OCI-LY7 (cell line): ENCODE measurements around the gene SCN4B. TPM values are rescaled to one million over a fixed set of nuclear protein-coding genes. Genes with fewer than 3 reads are reported as not detected.

Experiments
- BruUV-seq: library from RNA; stranded (reverse); fragments of 400-500 nt; replicated peaks from 2 replicates; lab custom pipeline; 2021; lab: Mats Ljungman, UMichigan
- CTCF ChIA-PET: fragments of 300-600 bp; sonication (Branson Sonifier 250); formaldehyde crosslinking; loops from one replicate; lab custom pipeline; 2022; ENCODE audit warnings: antibody characterized with exemption; ENCODE audit not compliant: unreplicated experiment; lab: Charles Lee
- POLR2A ChIA-PET: fragments of 300-600 bp; sonication (Branson Sonifier 250); formaldehyde crosslinking; loops from one replicate; lab custom pipeline; 2022; ENCODE audit warnings: antibody characterized with exemption; lab: Charles Lee
- DNase-seq: peaks from one replicate; pipeline ENCODE4 v3.0.0-alpha.2; 2015; ENCODE audit warnings: low spot score
- H2AFZ ChIP-seq: fragments of 200-600 bp; sonication (generic), shearing (Covaris generic); 2 replicates; pipeline ENCODE4 v1.6.1; 2014; ENCODE audit warnings: mild to moderate bottlenecking, antibody characterized with exemption, low read length, moderate library complexity
- H3K27ac ChIP-seq: fragments of 200-600 bp; sonication (generic); 2 replicates; pipeline ENCODE4 v1.5.1; 2014; ENCODE audit warnings: mixed run types, low read depth, mild to moderate bottlenecking, moderate library complexity, low read length, inconsistent platforms; ENCODE audit not compliant: poor library complexity, severe bottlenecking
- H3K36me3 ChIP-seq: fragments of 200-600 bp; sonication (generic); 2 replicates; pipeline ENCODE4 v1.6.1; 2014; ENCODE audit warnings: mild to moderate bottlenecking, antibody characterized with exemption, low read length, moderate library complexity, mixed read lengths; ENCODE audit not compliant: insufficient read depth
- H3K4me1 ChIP-seq: fragments of 200-600 bp; sonication (generic); 2 replicates; pipeline ENCODE4 v1.5.1; 2014; ENCODE audit warnings: mild to moderate bottlenecking, low read length; ENCODE audit not compliant: insufficient read depth, poor library complexity, severe bottlenecking
- H3K4me2 ChIP-seq: fragments of 200-600 bp; sonication (generic); 2 replicates; pipeline ENCODE4 v1.6.1; 2014; ENCODE audit warnings: mild to moderate bottlenecking, low read length
- H3K4me3 ChIP-seq: fragments of 200-600 bp; sonication (generic); 2 replicates; pipeline ENCODE4 v1.5.1; 2014; ENCODE audit warnings: mild to moderate bottlenecking, low read depth, low read length; ENCODE audit not compliant: poor library complexity, severe bottlenecking
- H3K79me2 ChIP-seq: fragments of 200-600 bp; sonication (generic); 2 replicates; pipeline ENCODE4 v1.6.1; 2016; ENCODE audit warnings: low read depth, mild to moderate bottlenecking, low read length, moderate library complexity, mixed read lengths; ENCODE audit not compliant: insufficient read depth
- H3K9me2 ChIP-seq: fragments of 200-600 bp; sonication (generic); 2 replicates; pipeline ENCODE4 v1.6.1; 2016; ENCODE audit warnings: mild to moderate bottlenecking, low read length, mixed read lengths; ENCODE audit not compliant: insufficient read depth
- H3K9me3 ChIP-seq: fragments of 200-600 bp; sonication (generic); 2 replicates; pipeline ENCODE4 v1.6.1; 2014; ENCODE audit warnings: mild to moderate bottlenecking, mixed run types, low read length, mixed read lengths
- H4K20me1 ChIP-seq: fragments of 200-600 bp; sonication (generic); 2 replicates; pipeline ENCODE4 v1.6.1; 2014; ENCODE audit warnings: mild to moderate bottlenecking, antibody characterized with exemption, low read length, moderate library complexity, mixed read lengths; ENCODE audit not compliant: insufficient read depth
- EZH2phosphoT487 ChIP-seq: fragments of 200-600 bp; sonication (generic); IDR thresholded peaks from 2 replicates; pipeline ENCODE4 v1.6.1; 2018; ENCODE audit warnings: low read depth, borderline replicate concordance, mild to moderate bottlenecking, mixed run types, antibody characterized with exemption, low read length, moderate library complexity, mixed read lengths
- intact Hi-C: fragments of 100-400 bp; cut with micrococcal nuclease; formaldehyde crosslinking; loops from one replicate; pipeline ENCODE4 v1.10.0; 2022; ENCODE audit not compliant: unreplicated experiment
- total RNA-seq, 2 experiments: library from RNA; depleted of rRNA in 1 of 2; stranded (reverse); fragments of >200 nt in 1 of 2; shearing (Covaris generic) in 1 of 2; gene quantifications; 2 replicates each; pipeline ENCODE4 v1.2.3, GENCODE V29; 2014 to 2022
- TF ChIP-seq, protein P1 (sequence below): fragments of 200-600 bp; sonication (generic); conservative IDR thresholded peaks from 2 replicates; pipeline ENCODE4 v1.5.1; 2014; ENCODE audit warnings: mild to moderate bottlenecking, antibody characterized with exemption, low read length, moderate library complexity, mixed read lengths

SCN4B gene
- total RNA-seq, 2 experiments from 2014 or later, result not detected

DNA sequence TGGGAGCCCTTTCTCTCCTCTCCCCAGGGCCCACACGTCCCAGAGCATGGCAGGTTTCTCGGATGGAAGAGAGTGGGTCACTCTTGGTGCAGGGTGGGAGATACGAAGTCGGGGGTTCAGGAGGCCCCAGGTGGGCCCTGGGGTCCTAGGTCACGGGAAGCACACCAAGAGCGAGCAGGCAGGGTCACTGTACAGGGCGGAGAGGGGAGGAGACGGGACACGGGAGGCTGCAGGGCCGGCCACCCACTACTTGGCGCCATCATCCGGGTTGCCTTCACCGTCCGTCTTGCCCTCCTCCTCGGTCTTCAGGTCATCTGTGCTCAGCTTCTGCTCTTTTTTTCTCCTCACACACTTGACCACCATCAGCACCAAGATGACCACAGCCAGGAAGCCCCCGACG is 14.0 kb upstream of the SCN4B start:
- Histone ChIP-seq H3K79me2 (no peaks in the 10 kb centered on the region), H3K9me2 (no peaks in the 10 kb centered on the region), H3K4me3 (no peak overlapping the region), H3K9me3 (no peaks in the 10 kb centered on the region), H4K20me1 (no peaks in the 10 kb centered on the region), H3K36me3 (no peaks in the 10 kb centered on the region), H3K27ac (no peak overlapping the region), H2AFZ (no peak overlapping the region), H3K4me2 (no peak overlapping the region), H3K4me1 (no peaks in the 10 kb centered on the region)
- TF ChIP-seq, protein P1, sequence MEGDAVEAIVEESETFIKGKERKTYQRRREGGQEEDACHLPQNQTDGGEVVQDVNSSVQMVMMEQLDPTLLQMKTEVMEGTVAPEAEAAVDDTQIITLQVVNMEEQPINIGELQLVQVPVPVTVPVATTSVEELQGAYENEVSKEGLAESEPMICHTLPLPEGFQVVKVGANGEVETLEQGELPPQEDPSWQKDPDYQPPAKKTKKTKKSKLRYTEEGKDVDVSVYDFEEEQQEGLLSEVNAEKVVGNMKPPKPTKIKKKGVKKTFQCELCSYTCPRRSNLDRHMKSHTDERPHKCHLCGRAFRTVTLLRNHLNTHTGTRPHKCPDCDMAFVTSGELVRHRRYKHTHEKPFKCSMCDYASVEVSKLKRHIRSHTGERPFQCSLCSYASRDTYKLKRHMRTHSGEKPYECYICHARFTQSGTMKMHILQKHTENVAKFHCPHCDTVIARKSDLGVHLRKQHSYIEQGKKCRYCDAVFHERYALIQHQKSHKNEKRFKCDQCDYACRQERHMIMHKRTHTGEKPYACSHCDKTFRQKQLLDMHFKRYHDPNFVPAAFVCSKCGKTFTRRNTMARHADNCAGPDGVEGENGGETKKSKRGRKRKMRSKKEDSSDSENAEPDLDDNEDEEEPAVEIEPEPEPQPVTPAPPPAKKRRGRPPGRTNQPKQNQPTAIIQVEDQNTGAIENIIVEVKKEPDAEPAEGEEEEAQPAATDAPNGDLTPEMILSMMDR, result no peak
- TF ChIP-seq EZH2phosphoT487, result no peak
- ChIA-PET CTCF (no interaction called here), POLR2A (no interaction called here)
- intact Hi-C loops, result no loop called here
- BruUV-seq, result no TSS peak
- DNase-seq, result no peak

DNA sequence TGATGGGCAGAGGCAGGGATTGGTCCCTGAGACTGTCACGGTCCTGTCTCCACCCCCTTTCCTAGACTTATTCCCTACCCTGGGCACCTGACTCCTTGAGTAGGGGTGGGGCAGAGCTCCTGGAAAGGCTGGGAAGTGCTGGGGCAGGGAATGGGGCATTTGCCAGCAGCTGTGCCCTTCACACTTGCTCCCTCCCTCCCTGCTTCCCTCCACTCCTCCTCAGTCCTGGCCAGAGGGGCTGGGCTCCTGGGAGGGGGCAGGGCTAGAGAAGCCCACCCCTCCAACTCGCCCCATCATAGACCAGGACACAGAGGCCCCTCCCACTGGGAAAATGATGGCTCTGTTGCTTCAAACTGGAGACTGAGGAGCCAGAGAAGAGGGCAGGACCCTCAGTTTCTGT is 12.3 kb upstream of the SCN4B start:
- Histone ChIP-seq H3K9me2 (no peaks in the 10 kb centered on the region), H3K79me2 (no peaks in the 10 kb centered on the region), H3K4me2 (no peak overlapping the region), H4K20me1 (no peaks in the 10 kb centered on the region), H3K4me1 (no peaks in the 10 kb centered on the region), H3K36me3 (no peaks in the 10 kb centered on the region), H3K27ac (no peak overlapping the region), H3K4me3 (no peak overlapping the region), H3K9me3 (no peaks in the 10 kb centered on the region), H2AFZ (no peak overlapping the region)
- intact Hi-C loops, result no loop called here
- no peak for DNase-seq
- CTCF ChIA-PET, result no interaction called here
- no TSS peak for BruUV-seq
- POLR2A ChIA-PET, result no interaction called here
- TF ChIP-seq EZH2phosphoT487, result no peak
- TF ChIP-seq, protein P1, result no peak

DNA sequence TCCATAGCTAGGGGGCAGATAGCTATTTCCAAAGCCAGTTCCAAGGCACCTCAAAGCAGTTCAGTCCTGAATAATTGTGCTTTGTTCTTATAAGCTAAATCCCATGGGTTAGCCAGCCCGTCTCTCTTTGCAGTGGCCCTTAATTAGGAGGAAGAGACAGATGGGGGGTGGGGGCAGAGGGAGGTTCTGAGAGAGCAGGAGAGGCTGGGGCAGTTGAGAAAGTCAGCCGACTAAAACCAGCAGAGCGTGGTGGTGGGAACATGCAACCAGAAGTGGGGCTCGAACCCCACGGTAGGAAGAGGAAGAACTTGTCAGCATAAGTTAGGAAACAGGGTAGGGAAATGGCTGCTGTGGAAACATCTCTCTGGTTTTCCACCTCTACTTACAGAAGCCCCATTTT is 10.9 kb upstream of the SCN4B start:
- H3K4me2 ChIP-seq, result no peak overlapping the region
- H3K9me3 ChIP-seq, result no peaks in the 10 kb centered on the region
- intact Hi-C loops, result no loop called here
- TF ChIP-seq, protein P1, result no peak
- CTCF ChIA-PET, result interaction anchor here (0.6 to 0.7 kb wide), 2 partner anchors 22 to 1082 kb away, joined by 3 to 10 read pairs; no protein-coding TSS in a partner anchor
- no TSS peak for BruUV-seq
- no peaks in the 10 kb centered on the region for H3K79me2 ChIP-seq
- H3K36me3 ChIP-seq, result no peaks in the 10 kb centered on the region
- no peak overlapping the region for H3K4me3 ChIP-seq
- POLR2A ChIA-PET, result no interaction called here
- H4K20me1 ChIP-seq, result no peaks in the 10 kb centered on the region
- no peak overlapping the region for H2AFZ ChIP-seq
- no peaks in the 10 kb centered on the region for H3K4me1 ChIP-seq
- no peak for DNase-seq
- H3K9me2 ChIP-seq, result no peaks in the 10 kb centered on the region
- H3K27ac ChIP-seq, result no peak overlapping the region
